ENCODE results near the gene IL17REL. TPM values are rescaled to one million over a fixed set of nuclear protein-coding genes. Genes with fewer than 3 reads are reported as not detected.
A peak's percentile ranks its signal among the peaks of the same experiment; 100 is the strongest.

Gene IL17REL
- total and polyA plus RNA-seq, 2 of the 13 experiments (the other 11 are each of a cell fraction or from before 2014, with no cell fraction given), result not detected

DNA sequence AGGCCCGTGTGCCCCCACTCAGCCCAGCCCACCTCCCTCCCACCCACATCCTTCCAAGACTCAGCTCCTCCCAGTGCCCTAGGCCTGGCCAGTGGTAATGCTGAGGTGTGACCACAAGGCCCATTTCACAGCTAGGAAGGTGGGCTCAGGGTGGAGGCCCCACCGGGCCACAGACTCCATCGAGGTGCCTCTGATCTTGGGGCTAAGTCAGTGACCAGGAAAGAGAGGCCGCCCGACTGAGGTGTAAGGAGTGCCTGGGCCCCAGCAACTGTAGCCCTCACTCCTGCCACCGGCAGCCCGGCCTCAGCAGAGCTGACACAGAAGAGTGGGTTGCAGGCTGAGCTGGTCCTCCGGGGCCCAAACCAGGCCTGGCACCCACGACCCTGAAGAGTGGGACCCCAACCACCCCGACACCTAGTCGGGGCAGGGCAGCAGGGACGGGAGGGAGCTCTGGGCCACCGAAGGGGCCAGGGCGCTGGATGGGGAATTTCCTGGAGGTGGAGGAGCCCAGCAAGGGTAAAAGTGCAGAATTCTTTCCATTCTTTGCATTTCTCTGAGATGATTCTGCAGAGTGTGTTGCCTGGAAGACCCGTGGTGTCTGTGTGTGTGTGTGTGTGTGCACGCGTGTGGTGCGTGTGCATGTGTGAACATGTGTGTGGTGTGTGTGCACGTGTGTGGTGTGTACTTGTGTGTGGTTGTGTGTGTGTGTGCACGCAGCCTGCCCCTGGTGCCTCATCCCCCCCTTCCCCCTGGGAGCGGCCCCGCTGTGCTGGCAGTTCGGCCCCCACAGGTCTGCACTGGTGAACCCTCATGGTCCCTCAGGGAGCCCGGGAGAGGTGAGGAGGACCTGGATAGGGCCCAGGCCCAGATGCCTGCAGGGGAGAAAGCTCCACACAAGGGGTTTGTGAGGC lies 60.3 kb downstream of the IL17REL start (continued):
- TF ChIP-seq MNT (IDR thresholded peaks at IDR 0.05) (peak; percentile 95), SKIL (CRISPR knock-in tag; IDR thresholded peaks at IDR 0.05; ENCODE audit: borderline replicate concordance) (peak; percentile 69; the same call in 1 of the 2 replicates), SOX13 (IDR thresholded peaks at IDR 0.05) (no peak), SOX13 (CRISPR knock-in tag; conservative IDR thresholded peaks at IDR 0.05 in 1 of 2, IDR thresholded peaks at IDR 0.05 in 1 of 2) (peak in 1 of 2 experiments; percentile 60; a peak in 2 of 4 replicates), HNF4G (IDR thresholded peaks at IDR 0.05; ENCODE audit: borderline replicate concordance, low read depth, low read length) (peak; percentile 77), HNF4G (CRISPR knock-in tag; IDR thresholded peaks at IDR 0.05; ENCODE audit: borderline replicate concordance, low read depth) (peak; percentile 67; the same call in 1 of the 2 replicates), ZNF563 (CRISPR knock-in tag; IDR thresholded peaks at IDR 0.05) (peak; percentile 71; the same call in 1 of the 2 replicates), BCL6 (CRISPR knock-in tag; IDR thresholded peaks at IDR 0.05) (peak; percentile 79), IRF2 (CRISPR knock-in tag; IDR thresholded peaks at IDR 0.05) (peak; percentile 73), ZNF275 (CRISPR knock-in tag; IDR thresholded peaks at IDR 0.05; ENCODE audit: borderline replicate concordance) (0 out of 2 replicates have a peak, but pooled peaks have one; percentile 46), NFKBIZ (CRISPR knock-in tag; IDR thresholded peaks at IDR 0.05) (0 out of 2 replicates have a peak, but pooled peaks have one; percentile 56), ETV5 (CRISPR knock-in tag; IDR thresholded peaks at IDR 0.05; ENCODE audit: borderline replicate concordance) (peak; percentile 51; the same call in 1 of the 2 replicates), ZNF280D (CRISPR knock-in tag; IDR thresholded peaks at IDR 0.05) (0 out of 2 replicates have a peak, but pooled peaks have one; percentile 69), KAT7 (CRISPR knock-in tag; IDR thresholded peaks at IDR 0.05; ENCODE audit: borderline replicate concordance) (peak; percentile 32; the same call in 1 of the 2 replicates), ZNF580 (CRISPR knock-in tag; IDR thresholded peaks at IDR 0.05; ENCODE audit: borderline replicate concordance, low read depth) (0 out of 2 replicates have a peak, but pooled peaks have one; percentile 29), ZNF839 (CRISPR knock-in tag; IDR thresholded peaks at IDR 0.05; ENCODE audit: borderline replicate concordance) (no peak)

Data from HepG2 (cell line).